A673 (cell line): ENCODE measurements around the gene TMEM254. TPM values are rescaled to one million over a fixed set of nuclear protein-coding genes. Genes with fewer than 3 reads are reported as not detected.

Experiments used
- BruUV-seq: library from RNA; stranded (reverse); fragments of 400-500 nt; replicated peaks from 2 replicates; lab custom pipeline; 2021; lab: Mats Ljungman, UMichigan
- CTCF ChIA-PET: fragments of 300-600 bp; sonication (Branson Sonifier 250); formaldehyde crosslinking; loops from one replicate; lab custom pipeline; 2022; ENCODE audit warnings: antibody characterized with exemption; lab: Charles Lee
- POLR2A ChIA-PET: fragments of 300-600 bp; sonication (Branson Sonifier 250); formaldehyde crosslinking; loops from one replicate; lab custom pipeline; 2022; ENCODE audit warnings: antibody characterized with exemption; ENCODE audit not compliant: low non-redundant PET; lab: Charles Lee
- DNase-seq: peaks from one replicate; pipeline ENCODE4 v3.0.0-alpha.2; 2015; ENCODE audit warnings: low spot score
- H3K27ac ChIP-seq: fragments of 200-600 bp; sonication (generic); 2 replicates; pipeline ENCODE4 v1.5.1; 2016; ENCODE audit warnings: mixed run types, low read depth, mild to moderate bottlenecking, mixed read lengths, antibody characterized with exemption, low read length; ENCODE audit not compliant: poor library complexity, severe bottlenecking
- H3K27me3 ChIP-seq: fragments of 200-600 bp; sonication (generic); replicated peaks from 2 replicates; pipeline ENCODE4 v1.6.1; 2017; ENCODE audit warnings: mixed run types, low read depth, mild to moderate bottlenecking, mixed read lengths, antibody characterized with exemption, low read length; ENCODE audit not compliant: insufficient read depth, poor library complexity
- H3K36me3 ChIP-seq: fragments of 200-600 bp; sonication (generic); 2 replicates; pipeline ENCODE4 v1.6.1; 2016; ENCODE audit warnings: mixed run types, mild to moderate bottlenecking, mixed read lengths, antibody characterized with exemption, low read length; ENCODE audit not compliant: insufficient read depth, poor library complexity, severe bottlenecking
- H3K4me1 ChIP-seq: fragments of 200-600 bp; sonication (generic); 2 replicates; pipeline ENCODE4 v1.6.1; 2017; ENCODE audit warnings: mixed run types, mild to moderate bottlenecking, mixed read lengths, antibody characterized with exemption, low read length; ENCODE audit not compliant: insufficient read depth, poor library complexity, severe bottlenecking
- H3K4me3 ChIP-seq: fragments of 200-600 bp; sonication (generic); 2 replicates; pipeline ENCODE4 v1.5.1; 2016; ENCODE audit warnings: low read depth, mixed run types, mild to moderate bottlenecking, mixed read lengths, low read length; ENCODE audit not compliant: poor library complexity, severe bottlenecking
- H3K9me3 ChIP-seq: fragments of 200-600 bp; sonication (generic); 2 replicates; pipeline ENCODE4 v1.6.1; 2016; ENCODE audit warnings: mixed run types, low read depth, mild to moderate bottlenecking, mixed read lengths, antibody characterized with exemption, low read length; ENCODE audit not compliant: poor library complexity, severe bottlenecking
- EZH2 ChIP-seq: fragments of 200-600 bp; sonication (generic); IDR thresholded peaks from 2 replicates; pipeline ENCODE4 v1.6.1; 2017; ENCODE audit warnings: borderline replicate concordance, low read depth, mild to moderate bottlenecking, mixed read lengths, antibody characterized with exemption, low read length; ENCODE audit not compliant: poor library complexity, severe bottlenecking
- intact Hi-C: fragments of 100-400 bp; cut with micrococcal nuclease; formaldehyde crosslinking; loops from one replicate; pipeline ENCODE4 v1.10.0; 2022; ENCODE audit not compliant: unreplicated experiment
- total RNA-seq: library from RNA; stranded (reverse); gene quantifications from 2 replicates; pipeline ENCODE4 v1.2.3, GENCODE V29; 2021
- TF ChIP-seq, protein P1 (sequence below): fragments of 300-800, 200-600 bp; sonication (generic); conservative IDR thresholded peaks from 2 replicates; pipeline ENCODE4 v1.5.1; 2017; ENCODE audit warnings: low read depth, mild to moderate bottlenecking, antibody characterized with exemption, low read length, moderate library complexity, mixed read lengths

The TMEM254 gene
- total RNA-seq, 1 experiment from 2014 or later = 12.2 TPM

DNA sequence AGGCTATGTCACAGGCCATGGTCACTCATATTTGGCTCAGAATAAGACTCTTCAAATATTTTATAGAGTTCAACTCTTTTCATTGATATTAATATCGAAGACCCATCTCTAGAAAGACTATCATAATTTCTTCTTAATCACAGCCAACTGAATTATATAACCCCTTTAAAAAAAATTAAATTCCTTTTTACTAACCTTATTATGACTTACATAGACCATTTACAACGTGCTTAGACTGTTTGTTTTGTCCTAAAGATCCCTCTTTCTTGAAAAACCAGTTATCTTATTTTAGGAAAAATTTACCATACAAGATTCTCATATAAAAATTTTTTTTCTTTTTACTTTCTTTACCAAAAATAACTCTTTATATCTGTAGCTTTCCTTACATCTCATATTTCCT is 10.2 kb upstream of the TMEM254 start:
- H3K4me1 ChIP-seq = no peaks in the 10 kb centered on the region
- H3K27me3 ChIP-seq = no peaks in the 10 kb centered on the region
- H3K27ac ChIP-seq = no peak overlapping the region
- no peaks in the 10 kb centered on the region for H3K36me3 ChIP-seq
- ChIA-PET CTCF (no interaction called here), POLR2A (no interaction called here)
- intact Hi-C loops = no loop called here
- H3K9me3 ChIP-seq = peaks cover 7% of the 10 kb centered on the region
- no peak for DNase-seq
- no peak overlapping the region for H3K4me3 ChIP-seq
- no TSS peak for BruUV-seq
- no peak for TF ChIP-seq EZH2
- TF ChIP-seq, protein P1, sequence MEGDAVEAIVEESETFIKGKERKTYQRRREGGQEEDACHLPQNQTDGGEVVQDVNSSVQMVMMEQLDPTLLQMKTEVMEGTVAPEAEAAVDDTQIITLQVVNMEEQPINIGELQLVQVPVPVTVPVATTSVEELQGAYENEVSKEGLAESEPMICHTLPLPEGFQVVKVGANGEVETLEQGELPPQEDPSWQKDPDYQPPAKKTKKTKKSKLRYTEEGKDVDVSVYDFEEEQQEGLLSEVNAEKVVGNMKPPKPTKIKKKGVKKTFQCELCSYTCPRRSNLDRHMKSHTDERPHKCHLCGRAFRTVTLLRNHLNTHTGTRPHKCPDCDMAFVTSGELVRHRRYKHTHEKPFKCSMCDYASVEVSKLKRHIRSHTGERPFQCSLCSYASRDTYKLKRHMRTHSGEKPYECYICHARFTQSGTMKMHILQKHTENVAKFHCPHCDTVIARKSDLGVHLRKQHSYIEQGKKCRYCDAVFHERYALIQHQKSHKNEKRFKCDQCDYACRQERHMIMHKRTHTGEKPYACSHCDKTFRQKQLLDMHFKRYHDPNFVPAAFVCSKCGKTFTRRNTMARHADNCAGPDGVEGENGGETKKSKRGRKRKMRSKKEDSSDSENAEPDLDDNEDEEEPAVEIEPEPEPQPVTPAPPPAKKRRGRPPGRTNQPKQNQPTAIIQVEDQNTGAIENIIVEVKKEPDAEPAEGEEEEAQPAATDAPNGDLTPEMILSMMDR = no peak

DNA sequence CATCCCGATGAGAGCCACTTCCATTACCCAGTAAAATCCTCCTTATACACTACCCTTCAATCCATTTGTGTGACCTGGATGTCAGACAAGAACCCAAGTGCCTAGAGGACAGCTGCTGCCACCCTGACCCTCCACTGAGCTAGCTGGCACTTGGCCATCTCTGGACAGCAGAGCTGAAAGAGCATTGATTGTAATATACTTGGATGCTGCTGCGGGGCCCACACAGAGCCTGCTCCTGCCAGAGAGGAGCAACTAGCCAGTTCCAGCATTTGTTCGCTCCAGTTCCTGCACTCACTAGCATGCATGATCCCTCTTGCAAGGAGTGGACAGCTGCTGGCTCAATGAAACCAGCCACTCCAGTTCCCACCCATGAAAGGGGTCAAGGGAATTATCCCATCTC is 8.4 kb upstream of the TMEM254 start:
- H3K36me3 ChIP-seq = no peaks in the 10 kb centered on the region
- no peak overlapping the region for H3K4me3 ChIP-seq
- TF ChIP-seq, protein P1 = no peak
- no peak overlapping the region for H3K27ac ChIP-seq
- DNase-seq = no peak
- peaks cover 7% of the 10 kb centered on the region for H3K9me3 ChIP-seq
- H3K27me3 ChIP-seq = no peaks in the 10 kb centered on the region
- H3K4me1 ChIP-seq = no peaks in the 10 kb centered on the region
- POLR2A ChIA-PET = interaction anchor here (0.6 kb wide), 1 partner anchor 9 kb away, joined by 3 read pairs; no protein-coding TSS in a partner anchor
- no TSS peak for BruUV-seq
- CTCF ChIA-PET = no interaction called here
- intact Hi-C loops = no loop called here

DNA sequence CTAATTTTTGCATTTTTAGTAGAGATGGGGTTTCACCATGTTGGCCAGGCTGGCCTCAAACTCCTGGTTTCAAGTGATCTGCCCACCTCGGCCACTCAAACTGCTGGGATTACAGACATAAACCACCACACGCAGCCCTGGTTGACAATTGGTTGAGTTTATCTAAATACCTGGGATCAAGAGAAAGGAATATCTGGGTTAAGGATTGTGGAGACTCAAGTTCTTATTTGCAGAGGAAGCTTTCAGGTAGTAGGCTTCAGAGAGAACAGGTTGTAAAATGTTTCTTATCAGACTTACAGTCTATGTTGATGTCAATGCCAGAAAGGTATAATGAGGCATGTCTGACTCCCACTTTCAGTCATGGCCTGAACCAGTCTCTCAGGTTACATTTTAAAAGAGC is 5.9 kb upstream of the TMEM254 start:
- CTCF ChIA-PET = no interaction called here
- BruUV-seq = no TSS peak

More for the DNA sequence above, 5.9 kb upstream of the TMEM254 start:
- no peak overlapping the region for H3K4me3 ChIP-seq
- POLR2A ChIA-PET = no interaction called here
- no peak overlapping the region for H3K27ac ChIP-seq
- H3K9me3 ChIP-seq = peaks cover 7% of the 10 kb centered on the region
- no peaks in the 10 kb centered on the region for H3K27me3 ChIP-seq
- no peak for DNase-seq
- no peaks in the 10 kb centered on the region for H3K36me3 ChIP-seq
- TF ChIP-seq, protein P1 = no peak
- TF ChIP-seq EZH2 = no peak
- no peaks in the 10 kb centered on the region for H3K4me1 ChIP-seq
- intact Hi-C loops = no loop called here
